HepG2 (cell line): ENCODE data around the gene FOLR2. TPM values are rescaled to one million over a fixed set of nuclear protein-coding genes. Genes with fewer than 3 reads are reported as not detected.
A peak's percentile ranks its signal among the peaks of the same experiment; 100 is the strongest.
"Not testable (repeated sequence)": the region's sequence is repeated elsewhere in the genome, so short reads cannot be mapped to it uniquely, and the experiment has no call there.

Experiments used
- ATAC-seq: fragments of 200-7000 bp; cut with Tn5 transposase; 3 replicates; pipeline ENCODE4 v1.9.1; 2020; ENCODE audit warnings: mild to moderate bottlenecking, moderate library complexity
- BruUV-seq: library from RNA; stranded (reverse); fragments of 400-500 nt; replicated peaks from 2 replicates; lab custom pipeline; 2021; lab: Mats Ljungman, UMichigan
- CTCF ChIA-PET: fragments of 300-600 bp; formaldehyde crosslinking; extraction: SDS; loops from one replicate; lab custom pipeline; 2021; ENCODE audit warnings: low total read pairs, inconsistent platforms, low intra/inter-chr PET ratio; lab: Yijun Ruan, JAX
- POLR2A ChIA-PET: fragments of 350-600 bp; sonication (Branson Sonifier 250); formaldehyde crosslinking; loops from one replicate; lab custom pipeline; 2020; ENCODE audit warnings: antibody characterized with exemption, inconsistent platforms; lab: Yijun Ruan, JAX
- DNase-seq: peaks from one replicate; pipeline ENCODE4 v3.0.0-alpha.2; 2015; ENCODE audit warnings: low spot score
- FAIRE-seq: peaks from 3 replicates; lab custom pipeline; 2011; peaks lifted over from hg19 to GRCh38; lab: Jason Lieb, UNC
- H2AFZ ChIP-seq: one replicate; pipeline ENCODE4 v1.6.1; 2011; ENCODE audit warnings: low read length, inconsistent platforms
- H3K27ac ChIP-seq: fragments of 300-600 bp; 3 replicates; pipeline ENCODE4 v1.8.0; 2011; ENCODE audit warnings: mixed run types, mild to moderate bottlenecking, mixed read lengths, low read length, inconsistent platforms; ENCODE audit not compliant: insufficient read depth; ENCODE audit errors: extremely low read length
- H3K27me3 ChIP-seq, 2 experiments: fragments of 200-600 bp in 1 of 2; 2 replicates in 1 of 2; 3 replicates in 1 of 2; pipeline versions ENCODE4 v1.6.0 to v1.8.0; 2011; ENCODE audit warnings: low read length in 2 of 2, mild to moderate bottlenecking in 2 of 2, moderate library complexity in 2 of 2, inconsistent platforms in 1 of 2; ENCODE audit not compliant: insufficient read depth in 2 of 2, control insufficient read depth in 1 of 2
- H3K36me3 ChIP-seq, 2 experiments: fragments of 200-600 bp in 1 of 2; replicated peaks in 1 of 2; 2 replicates in 1 of 2; 3 replicates in 1 of 2; pipeline versions ENCODE4 v1.5.1 to v1.8.0; 2011; ENCODE audit warnings: low read length in 2 of 2, inconsistent platforms in 1 of 2; ENCODE audit not compliant: insufficient read depth in 2 of 2, control insufficient read depth in 1 of 2
- H3K4me1 ChIP-seq: 2 replicates; pipeline ENCODE4 v1.5.1; 2012; ENCODE audit warnings: low read length, inconsistent platforms; ENCODE audit not compliant: insufficient read depth
- H3K4me2 ChIP-seq: 2 replicates; pipeline ENCODE4 v1.6.0; 2011; ENCODE audit warnings: low read depth, low read length, inconsistent platforms
- H3K4me3 ChIP-seq, 3 experiments: fragments of 200-600 bp in 1 of 3; sonication (generic), shearing (Covaris generic) in 1 of 3; replicated peaks in 1 of 3; 2 replicates each; pipeline ENCODE4 v1.5.1; 2011 to 2016; ENCODE audit warnings: low read length in 3 of 3, inconsistent platforms in 2 of 3, low read depth in 2 of 3, mild to moderate bottlenecking in 2 of 3, control low read depth in 1 of 3, mixed read lengths in 1 of 3; ENCODE audit not compliant: insufficient read depth in 1 of 3
- H3K79me2 ChIP-seq: one replicate; pipeline ENCODE4 v1.6.1; 2011; ENCODE audit warnings: low read length, inconsistent platforms; ENCODE audit not compliant: insufficient read depth
- H3K9ac ChIP-seq: 2 replicates; pipeline ENCODE4 v1.6.0; 2011; ENCODE audit warnings: mild to moderate bottlenecking, low read depth, low read length, inconsistent platforms; ENCODE audit not compliant: insufficient read depth
- H3K9me3 ChIP-seq: 2 replicates; pipeline ENCODE4 v1.5.1; 2012; ENCODE audit warnings: mild to moderate bottlenecking, low read length
- H4K20me1 ChIP-seq: 2 replicates; pipeline ENCODE4 v1.6.0; 2011; ENCODE audit warnings: inconsistent platforms, mild to moderate bottlenecking, low read length, moderate library complexity; ENCODE audit not compliant: insufficient read depth
- ARID4A ChIP-seq: sonication (generic); formaldehyde crosslinking; IDR thresholded peaks from 2 replicates; pipeline ENCODE4 v1.5.0; 2020; ENCODE audit warnings: mild to moderate bottlenecking, missing genetic modification reagents, borderline replicate concordance
- CBX5 ChIP-seq: sonication (generic); formaldehyde crosslinking; IDR thresholded peaks from 2 replicates; pipeline ENCODE4 v1.4.0; 2020; ENCODE audit warnings: missing genetic modification reagents, borderline replicate concordance
- CTCF ChIP-seq: sonication (generic); formaldehyde crosslinking; IDR thresholded peaks from 2 replicates; pipeline ENCODE4 v1.5.0; 2020; ENCODE audit warnings: mild to moderate bottlenecking, missing genetic modification reagents, moderate library complexity
- GABPA ChIP-seq, 2 experiments: IDR thresholded peaks; 2 replicates each; pipeline ENCODE4 v1.6.1; 2011 to 2016; ENCODE audit warnings: low read depth in 2 of 2, low read length in 1 of 2, missing biosample characterization in 1 of 2, missing genetic modification characterization in 1 of 2
- GTF2F1 ChIP-seq: fragments of 150-350 bp; IDR thresholded peaks from 2 replicates; pipeline ENCODE4 v1.6.1; 2014; ENCODE audit warnings: low read length
- MAFG ChIP-seq: sonication (generic); formaldehyde crosslinking; IDR thresholded peaks from 2 replicates; pipeline ENCODE4 v1.5.1; 2020; ENCODE audit warnings: mild to moderate bottlenecking, missing genetic modification reagents
- PATZ1 ChIP-seq: sonication (generic); formaldehyde crosslinking; IDR thresholded peaks from 2 replicates; pipeline ENCODE4 v1.4.0; 2020; ENCODE audit warnings: missing genetic modification reagents
- PLRG1 ChIP-seq: fragments of 450-650 bp; conservative IDR thresholded peaks from 2 replicates; pipeline ENCODE4 v1.6.1; 2016
- STAG1 ChIP-seq: sonication (generic); formaldehyde crosslinking; IDR thresholded peaks from 2 replicates; pipeline ENCODE4 v1.4.0; 2020; ENCODE audit warnings: missing genetic modification reagents
- TARDBP ChIP-seq: sonication (generic); formaldehyde crosslinking; IDR thresholded peaks from 2 replicates; pipeline ENCODE4 v1.8.0; 2022; ENCODE audit warnings: mild to moderate bottlenecking, missing genetic modification reagents
- ZNF703 ChIP-seq: sonication (generic); formaldehyde crosslinking; IDR thresholded peaks from 2 replicates; pipeline ENCODE4 v1.5.1; 2020; ENCODE audit warnings: missing genetic modification reagents, mild to moderate bottlenecking, moderate library complexity, borderline replicate concordance
- WGBS: methylation state at CpG from one replicate; pipeline ENCODE4 v1.1.6; 2017; ENCODE audit warnings: low lambda C conversion rate; 5-methylcytosine and 5-hydroxymethylcytosine counted together
- in situ Hi-C: cut with HindIII; loops from 2 replicates; pipeline ENCODE4 v1.10.0; 2017; ENCODE audit warnings: low pct_unique_long_range_greater_than_20kb; ENCODE audit not compliant: extremely low pct_ligation_motif_present
- intact Hi-C: fragments of 100-400 bp; cut with micrococcal nuclease; formaldehyde crosslinking; loops from one replicate; pipeline ENCODE4 v1.10.0; 2022; ENCODE audit not compliant: unreplicated experiment
- polyA plus RNA-seq, 8 experiments: library from polyadenylated mRNA; depleted of rRNA in 3 of 8; stranded (reverse) in 7 of 8; unstranded in 1 of 8; fragments of >200 nt; fragmentation: Illumina TruSeq in 4 of 8; extraction: Trizol in 4 of 8; gene quantifications; 2 replicates each; pipeline versions ENCODE4 v1.2.1 to v1.2.3, GENCODE V29; 2011 to 2016; ENCODE audit warnings: low read depth in 4 of 8, missing spikeins in 1 of 8, mixed read lengths in 1 of 8; ENCODE audit not compliant: insufficient read depth in 1 of 8
- total RNA-seq, 5 experiments: library from RNA; depleted of rRNA; stranded (reverse); fragments of >200 nt; fragmentation: Illumina TruSeq; extraction: Trizol; gene quantifications; 2 replicates each; pipeline ENCODE4 v1.2.3, GENCODE V29; 2016; ENCODE audit warnings: low read depth in 1 of 5

Gene FOLR2
- total and polyA plus RNA-seq, 2 of the 13 experiments (the other 11 are each of a cell fraction or from before 2014, with no cell fraction given), result 0.09 TPM; not detected in 1

DNA sequence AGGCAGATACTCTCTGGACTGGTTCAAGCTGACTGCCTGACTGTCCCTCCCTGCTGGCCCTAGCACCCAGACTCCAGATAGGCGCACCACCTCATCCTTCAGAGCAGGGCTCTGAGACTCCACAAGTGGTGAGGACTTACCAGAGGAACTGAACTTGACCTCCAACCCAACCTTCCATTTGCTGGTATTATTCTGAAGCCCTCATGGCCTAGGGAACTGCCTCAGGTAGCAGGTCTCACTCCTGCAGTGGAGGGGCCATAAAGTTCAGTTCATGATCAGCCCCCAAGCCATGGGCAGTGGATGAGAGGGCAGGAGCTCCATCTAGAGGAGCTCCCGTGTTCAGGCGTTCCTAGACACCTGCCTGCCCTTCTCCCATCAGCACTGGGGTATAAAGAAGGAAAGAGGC, 35.0 kb upstream of the FOLR2 start:
- FAIRE-seq (peak; percentile 28), ATAC-seq (peak; percentile 73)
- H3K4me1 ChIP-seq, H3K27ac ChIP-seq, in situ Hi-C loops, DNase-seq, BruUV-seq, CTCF ChIA-PET, H3K4me2 ChIP-seq, H3K9ac ChIP-seq, H3K36me3 ChIP-seq, H3K9me3 ChIP-seq, H3K27me3 ChIP-seq, H2AFZ ChIP-seq, POLR2A ChIA-PET, H3K79me2 ChIP-seq, H4K20me1 ChIP-seq, H3K4me3 ChIP-seq: not testable (repeated sequence)
- 38% methylated on average over 3 of the region's 3 CpGs for WGBS
- intact Hi-C loops, result loop anchor here (2.0 kb wide), 1 partner anchor 39 kb away; no protein-coding TSS in a partner anchor
- TF ChIP-seq PATZ1 (peak; percentile 70), CTCF (CRISPR knock-in tag) (peak; percentile 75), STAG1 (CRISPR knock-in tag) (peak; percentile 47)

GRCh38 chr11:72188267-72188666, 28.3 kb upstream of the FOLR2 start:
- 0 out of 5 replicates have a peak, but pooled peaks cover 0 to 6% of the 10 kb centered on the region in 2 experiments for H3K27me3 ChIP-seq
- ATAC-seq (no peak), FAIRE-seq (no peak), DNase-seq (no peak)
- CTCF ChIA-PET, result no interaction called here
- intact Hi-C loops (no loop called here), in situ Hi-C loops (no loop called here)
- no TSS peak for BruUV-seq
- H3K79me2 ChIP-seq, result no peaks in the 10 kb centered on the region
- WGBS, result 50% methylated on average over 1 of the region's 1 CpG
- no peak overlapping the region for H3K4me2 ChIP-seq
- no peak overlapping the region for H2AFZ ChIP-seq
- no peak overlapping the region for H3K9ac ChIP-seq
- no peaks in the 10 kb centered on the region for H4K20me1 ChIP-seq
- POLR2A ChIA-PET, result no interaction called here
- no peaks in the 10 kb centered on the region for H3K36me3 ChIP-seq
- no peaks in the 10 kb centered on the region for H3K9me3 ChIP-seq
- no peak overlapping the region for H3K4me3 ChIP-seq
- 0 out of 2 replicates have a peak, but pooled peaks cover 7% of the 10 kb centered on the region for H3K4me1 ChIP-seq
- no peak overlapping the region for H3K27ac ChIP-seq
- no peak for TF ChIP-seq GABPA (IDR thresholded peaks at IDR 0.05; ENCODE audit: low read depth, low read length)
- TF ChIP-seq GABPA (CRISPR knock-in tag; IDR thresholded peaks at IDR 0.05; ENCODE audit: low read depth), result no peak
- no peak for TF ChIP-seq PLRG1
- no peak for TF ChIP-seq ZNF703 (CRISPR knock-in tag)
- TF ChIP-seq ARID4A, result no peak
- TF ChIP-seq TARDBP (CRISPR knock-in tag), result no peak
- TF ChIP-seq CBX5 (CRISPR knock-in tag), result no peak
- TF ChIP-seq MAFG (CRISPR knock-in tag), result no peak
- no peak for TF ChIP-seq GTF2F1
